ENCODE measurements around the gene RIMBP2.

DNA sequence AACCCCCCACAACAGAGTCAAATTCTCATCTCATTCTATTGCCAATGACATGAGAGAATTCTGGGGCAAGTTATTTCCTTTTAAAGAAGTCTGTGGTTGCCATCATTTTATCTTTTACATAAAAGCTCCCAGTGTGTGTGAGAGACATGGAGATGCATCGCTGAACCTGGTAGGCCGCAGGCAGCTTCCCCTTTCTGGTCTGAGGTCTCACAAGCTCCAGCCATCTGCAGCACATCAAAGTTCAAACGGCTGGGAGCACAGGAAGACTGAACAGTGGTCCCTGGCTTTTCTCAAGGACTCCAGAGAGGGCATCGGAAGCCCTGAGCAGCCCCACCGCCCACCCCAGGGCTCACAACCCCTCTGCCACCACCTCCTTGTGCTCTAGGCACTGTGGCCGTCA is 141.7 kb downstream of the RIMBP2 start:
- TF ChIP-seq, protein P1, sequence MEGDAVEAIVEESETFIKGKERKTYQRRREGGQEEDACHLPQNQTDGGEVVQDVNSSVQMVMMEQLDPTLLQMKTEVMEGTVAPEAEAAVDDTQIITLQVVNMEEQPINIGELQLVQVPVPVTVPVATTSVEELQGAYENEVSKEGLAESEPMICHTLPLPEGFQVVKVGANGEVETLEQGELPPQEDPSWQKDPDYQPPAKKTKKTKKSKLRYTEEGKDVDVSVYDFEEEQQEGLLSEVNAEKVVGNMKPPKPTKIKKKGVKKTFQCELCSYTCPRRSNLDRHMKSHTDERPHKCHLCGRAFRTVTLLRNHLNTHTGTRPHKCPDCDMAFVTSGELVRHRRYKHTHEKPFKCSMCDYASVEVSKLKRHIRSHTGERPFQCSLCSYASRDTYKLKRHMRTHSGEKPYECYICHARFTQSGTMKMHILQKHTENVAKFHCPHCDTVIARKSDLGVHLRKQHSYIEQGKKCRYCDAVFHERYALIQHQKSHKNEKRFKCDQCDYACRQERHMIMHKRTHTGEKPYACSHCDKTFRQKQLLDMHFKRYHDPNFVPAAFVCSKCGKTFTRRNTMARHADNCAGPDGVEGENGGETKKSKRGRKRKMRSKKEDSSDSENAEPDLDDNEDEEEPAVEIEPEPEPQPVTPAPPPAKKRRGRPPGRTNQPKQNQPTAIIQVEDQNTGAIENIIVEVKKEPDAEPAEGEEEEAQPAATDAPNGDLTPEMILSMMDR (IDR thresholded peaks at IDR 0.05), result no peak
- TF ChIP-seq POLR2A (IDR thresholded peaks at IDR 0.05), result no peak

Measured in lower leg skin (tissue), 3 donors.